ENCODE measurements around the gene DYNLL2. TPM values are rescaled to one million over a fixed set of nuclear protein-coding genes. Genes with fewer than 3 reads are reported as not detected.
"Not testable (repeated sequence)": the region's sequence is repeated elsewhere in the genome, so short reads cannot be mapped to it uniquely, and the experiment has no call there.

The DYNLL2 gene
- total RNA-seq, 4 donors from 2014 or later = 35.6 to 51.0 (median 41.2) TPM

- no peaks in the 10 kb centered on the region for H3K36me3 ChIP-seq
- H3K27me3 ChIP-seq = no peaks in the 10 kb centered on the region
- 91 to 93% methylated on average over 5 of the region's 5 CpGs for WGBS, 2 donors
- no peak overlapping the region for H3K27ac ChIP-seq
- intact Hi-C loops (cut with DNase I) = no loop called here
- no peaks in the 10 kb centered on the region for H3K4me1 ChIP-seq
- no peak for TF ChIP-seq POLR2A (IDR thresholded peaks at IDR 0.05)
- TF ChIP-seq, protein P1, sequence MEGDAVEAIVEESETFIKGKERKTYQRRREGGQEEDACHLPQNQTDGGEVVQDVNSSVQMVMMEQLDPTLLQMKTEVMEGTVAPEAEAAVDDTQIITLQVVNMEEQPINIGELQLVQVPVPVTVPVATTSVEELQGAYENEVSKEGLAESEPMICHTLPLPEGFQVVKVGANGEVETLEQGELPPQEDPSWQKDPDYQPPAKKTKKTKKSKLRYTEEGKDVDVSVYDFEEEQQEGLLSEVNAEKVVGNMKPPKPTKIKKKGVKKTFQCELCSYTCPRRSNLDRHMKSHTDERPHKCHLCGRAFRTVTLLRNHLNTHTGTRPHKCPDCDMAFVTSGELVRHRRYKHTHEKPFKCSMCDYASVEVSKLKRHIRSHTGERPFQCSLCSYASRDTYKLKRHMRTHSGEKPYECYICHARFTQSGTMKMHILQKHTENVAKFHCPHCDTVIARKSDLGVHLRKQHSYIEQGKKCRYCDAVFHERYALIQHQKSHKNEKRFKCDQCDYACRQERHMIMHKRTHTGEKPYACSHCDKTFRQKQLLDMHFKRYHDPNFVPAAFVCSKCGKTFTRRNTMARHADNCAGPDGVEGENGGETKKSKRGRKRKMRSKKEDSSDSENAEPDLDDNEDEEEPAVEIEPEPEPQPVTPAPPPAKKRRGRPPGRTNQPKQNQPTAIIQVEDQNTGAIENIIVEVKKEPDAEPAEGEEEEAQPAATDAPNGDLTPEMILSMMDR (IDR thresholded peaks at IDR 0.05) = no peak
- H3K4me3 ChIP-seq (replicated peaks in 1 of 3) = no peak overlapping the region
- DNase-seq = no peak
- H3K9me3 ChIP-seq = no peaks in the 10 kb centered on the region
Measured at GRCh38 chr17:58043221-58044181, 39.7 kb upstream of the DYNLL2 start.

DNA sequence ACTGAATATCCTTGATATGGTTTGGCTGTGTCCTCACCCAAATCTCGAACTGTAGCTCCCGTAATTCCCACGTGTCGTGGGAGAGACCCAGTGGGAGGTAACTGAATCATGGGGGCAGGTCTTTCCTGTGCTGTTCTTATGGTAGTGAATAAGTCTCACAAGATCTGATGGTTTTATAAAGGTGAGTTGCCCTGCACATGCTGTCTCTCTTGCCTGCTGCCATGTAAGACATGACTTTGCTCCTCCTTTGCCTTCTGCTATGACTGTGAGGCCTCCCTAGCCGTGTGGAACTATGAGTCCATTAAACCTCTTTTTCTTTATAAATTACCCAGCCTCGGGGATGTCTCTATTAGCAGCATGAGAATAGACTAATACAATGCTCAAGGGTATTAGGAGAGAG lies 39.0 kb upstream of the DYNLL2 start:
- H3K4me1 ChIP-seq; H3K27ac ChIP-seq; H3K4me3 ChIP-seq (replicated peaks in 1 of 3); H3K36me3 ChIP-seq; DNase-seq; intact Hi-C loops (cut with DNase I); H3K27me3 ChIP-seq; H3K9me3 ChIP-seq: not testable (repeated sequence)
- 90 to 91% methylated on average over 6 of the region's 6 CpGs for WGBS, 2 donors

DNA sequence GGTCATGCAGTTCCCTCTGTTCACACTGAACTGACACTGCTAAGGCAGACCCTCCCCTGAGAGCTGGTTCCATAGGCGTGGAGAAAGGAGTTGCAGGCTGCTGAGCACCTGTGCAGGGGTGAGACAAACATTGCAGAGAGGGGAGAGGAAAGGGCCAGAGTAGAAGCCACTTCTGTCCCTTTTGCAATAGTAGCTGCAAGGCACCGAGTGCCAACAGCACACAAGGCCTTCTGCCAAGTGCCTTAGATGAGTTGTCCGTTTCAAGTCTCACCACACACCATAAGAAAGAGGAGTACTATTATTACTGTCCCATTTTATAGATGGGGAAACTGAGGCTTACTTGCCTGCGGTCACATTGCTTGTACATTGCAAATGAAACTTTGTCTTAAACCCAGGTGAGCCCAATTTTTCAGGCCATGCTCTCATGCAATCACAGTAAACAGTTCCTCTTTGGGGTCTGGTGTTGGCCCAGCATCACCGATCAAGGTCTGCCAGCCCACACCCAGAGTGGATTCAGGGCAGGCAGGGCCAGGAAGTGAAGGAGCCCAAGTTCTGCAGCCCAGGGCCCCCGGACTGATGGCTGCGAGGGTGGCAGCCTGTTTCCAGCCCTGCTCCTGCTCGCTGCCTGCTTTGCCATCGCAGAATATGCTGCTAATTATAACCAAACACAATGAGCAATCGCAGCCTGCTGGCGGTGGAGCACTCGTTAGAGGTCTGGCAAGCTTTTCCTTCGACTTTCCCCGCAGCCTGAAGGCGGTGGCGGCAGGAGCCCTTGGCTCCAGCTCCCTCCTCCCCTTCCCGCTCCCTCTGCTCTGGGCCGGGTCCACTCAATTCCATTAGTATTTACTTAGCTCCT lies 36.8 kb upstream of the DYNLL2 start:
- no peak overlapping the region for H3K27ac ChIP-seq
- WGBS, 2 donors = 66 to 68% methylated on average over 18 of the region's 18 CpGs

DNA sequence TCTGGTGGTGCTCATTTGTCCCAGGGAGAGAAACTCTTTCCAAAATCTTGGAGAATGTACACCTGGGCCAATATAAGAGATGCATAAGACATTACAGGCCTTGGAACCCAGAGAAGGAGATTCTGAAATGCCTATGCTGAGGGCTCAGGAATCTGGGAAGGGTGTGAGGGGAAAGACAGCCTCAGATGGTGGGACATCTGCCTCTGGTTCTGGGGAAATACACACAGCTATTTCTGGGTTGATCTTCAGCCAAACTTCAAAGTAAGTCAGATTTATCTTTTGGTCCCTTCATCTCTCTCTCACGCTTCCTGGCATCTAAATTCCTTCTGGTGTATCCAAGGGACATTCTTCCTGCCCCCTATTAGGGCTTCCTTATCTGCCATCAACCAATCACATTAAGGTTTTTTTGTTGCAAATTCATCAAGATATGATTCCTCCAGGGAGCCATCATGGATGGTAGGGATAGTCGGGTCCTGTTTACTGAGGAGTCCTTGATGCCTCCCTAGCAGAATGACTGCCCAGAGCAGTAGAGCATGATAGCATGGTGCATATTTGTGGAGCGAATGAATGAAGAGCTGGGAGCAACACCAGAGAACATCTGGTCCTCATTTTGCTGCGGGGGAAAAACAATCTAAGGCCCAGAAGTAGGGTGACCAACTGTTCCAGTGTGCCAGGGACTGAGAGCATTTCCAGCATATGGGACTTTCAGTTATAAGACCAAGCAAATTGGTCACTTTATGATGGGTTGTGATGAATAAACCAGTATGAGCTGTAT lies 35.7 kb upstream of the DYNLL2 start:
- Histone ChIP-seq H3K27ac (no peak overlapping the region), H3K4me1 (no peaks in the 10 kb centered on the region), H3K27me3 (no peaks in the 10 kb centered on the region), H3K36me3 (no peaks in the 10 kb centered on the region), H3K9me3 (no peaks in the 10 kb centered on the region), H3K4me3 (replicated peaks in 1 of 3) (no peak overlapping the region)
- intact Hi-C loops (cut with DNase I) = no loop called here
- WGBS, 2 donors = 69 to 81% methylated on average over 4 of the region's 4 CpGs
- no peak for DNase-seq
- TF ChIP-seq POLR2A (IDR thresholded peaks at IDR 0.05) = no peak
- TF ChIP-seq, protein P1 (IDR thresholded peaks at IDR 0.05) = no peak

More for the DNA sequence above, 36.8 kb upstream of the DYNLL2 start:
- intact Hi-C loops (cut with DNase I) = no loop called here
- H3K27me3 ChIP-seq = no peaks in the 10 kb centered on the region
- H3K4me1 ChIP-seq = no peaks in the 10 kb centered on the region
- DNase-seq = no peak
- no peak for TF ChIP-seq POLR2A (IDR thresholded peaks at IDR 0.05)
- TF ChIP-seq, protein P1 (IDR thresholded peaks at IDR 0.05) = no peak
- no peaks in the 10 kb centered on the region for H3K36me3 ChIP-seq
- H3K9me3 ChIP-seq = no peaks in the 10 kb centered on the region
- no peak overlapping the region for H3K4me3 ChIP-seq (replicated peaks in 1 of 3)

DNA sequence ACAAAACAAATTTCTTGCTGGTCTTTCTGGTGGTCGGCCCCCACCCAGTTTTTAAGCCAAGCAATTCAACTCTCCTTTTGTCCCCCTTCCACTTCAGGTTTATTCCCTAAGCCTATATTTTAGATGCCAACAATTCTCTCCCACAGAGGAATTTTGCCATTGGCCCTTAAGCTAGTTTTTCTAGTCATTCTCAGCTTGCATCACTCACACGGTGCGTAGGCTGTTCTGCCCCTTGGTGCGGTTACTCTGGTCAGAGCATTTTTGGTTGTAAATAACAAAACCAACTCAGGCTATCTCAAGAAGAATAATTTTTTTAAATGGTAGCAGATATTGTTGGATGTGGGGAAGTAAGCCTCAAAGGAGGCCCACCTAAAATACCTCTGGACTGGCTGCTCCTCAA lies 33.7 kb upstream of the DYNLL2 start:
- intact Hi-C loops (cut with DNase I) = no loop called here
- Histone ChIP-seq H3K27ac (no peak overlapping the region), H3K4me3 (replicated peaks in 1 of 3) (no peak overlapping the region), H3K4me1 (no peaks in the 10 kb centered on the region), H3K36me3 (no peaks in the 10 kb centered on the region), H3K9me3 (no peaks in the 10 kb centered on the region), H3K27me3 (no peaks in the 10 kb centered on the region)
- no peak for DNase-seq
- WGBS, 2 donors = 93 to 96% methylated on average over 4 of the region's 4 CpGs
- no peak for TF ChIP-seq POLR2A (IDR thresholded peaks at IDR 0.05)
